ENCODE results near the gene PHACTR3. TPM values are rescaled to one million over a fixed set of nuclear protein-coding genes. Genes with fewer than 3 reads are reported as not detected.

The PHACTR3 gene
- total RNA-seq, 1 experiment from 2014 or later, result 0.10 TPM

DNA sequence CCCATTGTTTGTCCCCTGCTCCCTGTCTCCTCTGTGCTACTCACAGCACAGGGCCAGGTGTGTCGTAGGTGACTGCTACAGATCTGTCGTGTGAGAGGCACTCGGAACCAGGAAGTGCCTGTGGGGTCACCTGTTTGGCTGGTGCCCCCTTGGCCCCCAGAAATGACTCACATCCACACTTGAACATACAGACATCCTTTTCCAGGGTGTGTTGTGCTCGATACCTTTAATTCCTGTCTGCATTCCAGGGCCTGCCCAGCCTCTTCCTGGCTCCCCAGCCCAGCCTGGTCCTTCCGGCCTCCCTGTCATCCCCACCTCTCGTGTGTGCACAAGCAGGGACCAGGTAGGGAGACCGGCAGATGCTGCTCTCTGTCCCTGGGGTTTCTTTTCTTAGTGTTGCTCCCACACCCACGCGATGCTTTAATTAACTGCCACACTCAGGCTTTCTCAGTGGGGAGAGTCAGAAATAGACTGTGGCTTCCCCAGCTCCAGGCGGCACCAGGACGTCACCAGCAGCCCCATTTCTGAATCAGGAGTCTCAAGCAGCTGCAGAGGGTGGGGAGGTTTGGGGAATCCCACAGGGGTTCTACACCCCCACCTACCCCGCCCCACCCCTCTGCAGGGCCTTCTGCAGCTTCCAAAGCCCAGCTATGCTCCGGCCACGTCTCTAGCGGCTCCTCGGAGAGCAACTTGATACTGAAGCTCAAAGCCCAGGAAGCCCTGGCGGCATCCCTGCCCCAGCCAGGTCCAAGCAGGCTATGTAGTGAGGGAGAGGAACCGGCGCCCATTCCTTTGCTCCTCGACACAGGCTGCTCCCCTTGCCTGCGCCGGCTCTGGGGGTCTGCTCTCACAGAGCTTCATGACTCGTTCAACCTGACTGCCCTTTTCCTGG is 226.9 kb downstream of the PHACTR3 start:
- Histone ChIP-seq H3K4me1 (ENCODE audit: control insufficient read depth, insufficient read depth, low read length) (no peaks in the 10 kb centered on the region), H3K27ac (ENCODE audit: low read length) (no peak overlapping the region), H3K9me3 (ENCODE audit: control insufficient read depth, insufficient read depth, low read depth, low read length) (no peaks in the 10 kb centered on the region), H3K36me3 (ENCODE audit: control insufficient read depth, insufficient read depth, low read length) (no peaks in the 10 kb centered on the region), H3K27me3 (ENCODE audit: control insufficient read depth, insufficient read depth, low read length) (peaks cover 2% of the 10 kb centered on the region; the same call in 1 of the 2 replicates), H3K4me3 (ENCODE audit: low read depth in 2 of 2, low read length in 2 of 2) (no peak overlapping the region)
- ATAC-seq (0 out of 2 replicates have a peak, but pooled peaks have one; percentile 32), DNase-seq (ENCODE audit: low read depth, low spot score) (no peak)
- TF ChIP-seq, protein P1, sequence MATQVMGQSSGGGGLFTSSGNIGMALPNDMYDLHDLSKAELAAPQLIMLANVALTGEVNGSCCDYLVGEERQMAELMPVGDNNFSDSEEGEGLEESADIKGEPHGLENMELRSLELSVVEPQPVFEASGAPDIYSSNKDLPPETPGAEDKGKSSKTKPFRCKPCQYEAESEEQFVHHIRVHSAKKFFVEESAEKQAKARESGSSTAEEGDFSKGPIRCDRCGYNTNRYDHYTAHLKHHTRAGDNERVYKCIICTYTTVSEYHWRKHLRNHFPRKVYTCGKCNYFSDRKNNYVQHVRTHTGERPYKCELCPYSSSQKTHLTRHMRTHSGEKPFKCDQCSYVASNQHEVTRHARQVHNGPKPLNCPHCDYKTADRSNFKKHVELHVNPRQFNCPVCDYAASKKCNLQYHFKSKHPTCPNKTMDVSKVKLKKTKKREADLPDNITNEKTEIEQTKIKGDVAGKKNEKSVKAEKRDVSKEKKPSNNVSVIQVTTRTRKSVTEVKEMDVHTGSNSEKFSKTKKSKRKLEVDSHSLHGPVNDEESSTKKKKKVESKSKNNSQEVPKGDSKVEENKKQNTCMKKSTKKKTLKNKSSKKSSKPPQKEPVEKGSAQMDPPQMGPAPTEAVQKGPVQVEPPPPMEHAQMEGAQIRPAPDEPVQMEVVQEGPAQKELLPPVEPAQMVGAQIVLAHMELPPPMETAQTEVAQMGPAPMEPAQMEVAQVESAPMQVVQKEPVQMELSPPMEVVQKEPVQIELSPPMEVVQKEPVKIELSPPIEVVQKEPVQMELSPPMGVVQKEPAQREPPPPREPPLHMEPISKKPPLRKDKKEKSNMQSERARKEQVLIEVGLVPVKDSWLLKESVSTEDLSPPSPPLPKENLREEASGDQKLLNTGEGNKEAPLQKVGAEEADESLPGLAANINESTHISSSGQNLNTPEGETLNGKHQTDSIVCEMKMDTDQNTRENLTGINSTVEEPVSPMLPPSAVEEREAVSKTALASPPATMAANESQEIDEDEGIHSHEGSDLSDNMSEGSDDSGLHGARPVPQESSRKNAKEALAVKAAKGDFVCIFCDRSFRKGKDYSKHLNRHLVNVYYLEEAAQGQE (IDR thresholded peaks at IDR 0.05; ENCODE audit: insufficient read depth in 1 of 2, low read depth in 2 of 2, low read length in 1 of 2), result no peak
- TF ChIP-seq POLR2AphosphoS5 (IDR thresholded peaks at IDR 0.05; ENCODE audit: low read depth, low read length) (no peak), SIN3A (IDR thresholded peaks at IDR 0.05; ENCODE audit: borderline replicate concordance, insufficient read depth, low read depth, low read length) (no peak), TCF7L2 (IDR thresholded peaks at IDR 0.05; ENCODE audit: low read depth, low read length) (no peak)
- TF ChIP-seq, protein P2, sequence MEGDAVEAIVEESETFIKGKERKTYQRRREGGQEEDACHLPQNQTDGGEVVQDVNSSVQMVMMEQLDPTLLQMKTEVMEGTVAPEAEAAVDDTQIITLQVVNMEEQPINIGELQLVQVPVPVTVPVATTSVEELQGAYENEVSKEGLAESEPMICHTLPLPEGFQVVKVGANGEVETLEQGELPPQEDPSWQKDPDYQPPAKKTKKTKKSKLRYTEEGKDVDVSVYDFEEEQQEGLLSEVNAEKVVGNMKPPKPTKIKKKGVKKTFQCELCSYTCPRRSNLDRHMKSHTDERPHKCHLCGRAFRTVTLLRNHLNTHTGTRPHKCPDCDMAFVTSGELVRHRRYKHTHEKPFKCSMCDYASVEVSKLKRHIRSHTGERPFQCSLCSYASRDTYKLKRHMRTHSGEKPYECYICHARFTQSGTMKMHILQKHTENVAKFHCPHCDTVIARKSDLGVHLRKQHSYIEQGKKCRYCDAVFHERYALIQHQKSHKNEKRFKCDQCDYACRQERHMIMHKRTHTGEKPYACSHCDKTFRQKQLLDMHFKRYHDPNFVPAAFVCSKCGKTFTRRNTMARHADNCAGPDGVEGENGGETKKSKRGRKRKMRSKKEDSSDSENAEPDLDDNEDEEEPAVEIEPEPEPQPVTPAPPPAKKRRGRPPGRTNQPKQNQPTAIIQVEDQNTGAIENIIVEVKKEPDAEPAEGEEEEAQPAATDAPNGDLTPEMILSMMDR (IDR thresholded peaks at IDR 0.05), result no peak
- in situ Hi-C loops (cut with HindIII; ENCODE audit: low pct_unique_long_range_greater_than_20kb, low sequenced_read_pairs) (no loop called here), intact Hi-C loops (cut with micrococcal nuclease; ENCODE audit: unreplicated experiment) (no loop called here)
- BruUV-seq (replicated peaks), result no TSS peak
- ChIA-PET CTCF (no interaction called here), POLR2A (no interaction called here)

DNA sequence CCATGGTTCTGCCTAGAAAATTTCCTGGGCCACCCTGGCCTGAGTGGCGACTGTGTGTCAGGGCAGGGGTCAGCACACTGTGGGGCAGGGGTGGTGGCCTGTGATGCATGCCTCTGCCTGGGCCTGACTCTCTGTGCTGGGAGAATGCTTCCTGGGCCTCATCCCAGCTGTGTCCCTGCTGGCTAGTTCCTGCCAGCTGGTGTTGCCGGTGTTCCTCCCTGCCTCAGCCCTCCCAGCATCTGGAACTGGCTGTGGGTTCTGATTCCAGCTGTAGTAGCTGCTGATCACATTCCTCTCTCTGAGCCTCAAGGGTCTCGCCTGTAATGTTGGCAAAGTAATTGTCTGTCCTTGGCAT is 227.6 kb downstream of the PHACTR3 start:
- ChIA-PET POLR2A (no interaction called here), CTCF (no interaction called here)
- Histone ChIP-seq H3K9me3 (ENCODE audit: control insufficient read depth, insufficient read depth, low read depth, low read length) (no peaks in the 10 kb centered on the region), H3K27me3 (ENCODE audit: control insufficient read depth, insufficient read depth, low read length) (peaks cover 2% of the 10 kb centered on the region; the same call in 1 of the 2 replicates), H3K4me3 (ENCODE audit: low read depth in 2 of 2, low read length in 2 of 2) (no peak overlapping the region), H3K27ac (ENCODE audit: low read length) (no peak overlapping the region), H3K4me1 (ENCODE audit: control insufficient read depth, insufficient read depth, low read length) (no peaks in the 10 kb centered on the region), H3K36me3 (ENCODE audit: control insufficient read depth, insufficient read depth, low read length) (no peaks in the 10 kb centered on the region)
- TF ChIP-seq, protein P1 (IDR thresholded peaks at IDR 0.05; ENCODE audit: insufficient read depth in 1 of 2, low read depth in 2 of 2, low read length in 1 of 2), result no peak
- no peak for TF ChIP-seq SIN3A (IDR thresholded peaks at IDR 0.05; ENCODE audit: borderline replicate concordance, insufficient read depth, low read depth, low read length)
- TF ChIP-seq, protein P2 (IDR thresholded peaks at IDR 0.05), result no peak
- TF ChIP-seq TCF7L2 (IDR thresholded peaks at IDR 0.05; ENCODE audit: low read depth, low read length), result no peak
- TF ChIP-seq POLR2AphosphoS5 (IDR thresholded peaks at IDR 0.05; ENCODE audit: low read depth, low read length), result no peak
- ATAC-seq (no peak), DNase-seq (ENCODE audit: low read depth, low spot score) (no peak)
- intact Hi-C loops (cut with micrococcal nuclease; ENCODE audit: unreplicated experiment) (no loop called here), in situ Hi-C loops (cut with HindIII; ENCODE audit: low pct_unique_long_range_greater_than_20kb, low sequenced_read_pairs) (no loop called here)
- BruUV-seq (replicated peaks), result no TSS peak
